Measurements from ENCODE around the gene ATP13A1.
"Not testable (repeated sequence)": the region's sequence is repeated elsewhere in the genome, so short reads cannot be mapped to it uniquely, and the experiment has no call there.

The ATP13A1 gene

GRCh38 chr19:19691683-19692082 lies 28.2 kb upstream of the ATP13A1 start:
- no peak overlapping the region for H3K4me3 ChIP-seq (ENCODE audit: low read depth, low read length)
- WGBS (ENCODE audit: extremely low coverage, insufficient coverage, insufficient read length) = no CpG with 5 or more reads among the region's 10 CpGs
- H3K27ac ChIP-seq (ENCODE audit: low read depth, low read length) = no peak overlapping the region

GRCh38 chr19:19689023-19689422 lies 25.5 kb upstream of the ATP13A1 start:
- not testable (repeated sequence) for H3K9ac ChIP-seq (ENCODE audit: low read length); H2AFZ ChIP-seq (ENCODE audit: insufficient read depth, low read length, poor library complexity); H3K36me3 ChIP-seq (ENCODE audit: control insufficient read depth in 1 of 2, insufficient read depth in 2 of 2, low read length in 2 of 2); H3K4ac ChIP-seq (ENCODE audit: low read depth, low read length); H3K79me1 ChIP-seq (ENCODE audit: low read length); H3K27ac ChIP-seq (ENCODE audit: low read depth, low read length); H2BK5ac ChIP-seq (ENCODE audit: low read depth, low read length, poor library complexity); H2BK120ac ChIP-seq (ENCODE audit: insufficient read depth, low read length, poor library complexity); H3K18ac ChIP-seq (ENCODE audit: low read length); H3K23ac ChIP-seq (ENCODE audit: low read length); H2AK5ac ChIP-seq (ENCODE audit: low read length); H3K4me3 ChIP-seq (ENCODE audit: low read depth, low read length); H3K79me2 ChIP-seq (ENCODE audit: control insufficient read depth, insufficient read depth, low read length, poor library complexity); H4K12ac ChIP-seq (ENCODE audit: low read depth, low read length); H3K4me2 ChIP-seq (ENCODE audit: low read length); DNase-seq; H3K14ac ChIP-seq (ENCODE audit: low read length); H4K8ac ChIP-seq (ENCODE audit: low read depth, low read length); H4K91ac ChIP-seq (ENCODE audit: low read depth, low read length); H3K27me3 ChIP-seq (ENCODE audit: insufficient read depth, low read length); H2BK12ac ChIP-seq (ENCODE audit: low read length); H3K4me1 ChIP-seq (ENCODE audit: control insufficient read depth in 1 of 2, insufficient read depth in 2 of 2, low read length in 2 of 2); H3K9me3 ChIP-seq (ENCODE audit: insufficient read depth, low read depth, low read length)
- no CpG with 5 or more reads among the region's 10 CpGs for WGBS (ENCODE audit: extremely low coverage, insufficient coverage, insufficient read length)

More at GRCh38 chr19:19691683-19692082, 28.2 kb upstream of the ATP13A1 start:
- Histone ChIP-seq H3K79me2 (ENCODE audit: control insufficient read depth, insufficient read depth, low read length, poor library complexity) (no peaks in the 10 kb centered on the region), H3K36me3 (ENCODE audit: control insufficient read depth in 1 of 2, insufficient read depth in 2 of 2, low read length in 2 of 2) (no peaks in the 10 kb centered on the region), H3K18ac (ENCODE audit: low read length) (no peak overlapping the region), H2BK120ac (ENCODE audit: insufficient read depth, low read length, poor library complexity) (no peak overlapping the region), H3K9ac (ENCODE audit: low read length) (no peak overlapping the region), H4K8ac (ENCODE audit: low read depth, low read length) (no peak overlapping the region), H3K23ac (ENCODE audit: low read length) (no peak overlapping the region), H4K12ac (ENCODE audit: low read depth, low read length) (no peak overlapping the region), H3K79me1 (ENCODE audit: low read length) (no peaks in the 10 kb centered on the region), H3K4me2 (ENCODE audit: low read length) (no peak overlapping the region), H3K4ac (ENCODE audit: low read depth, low read length) (no peak overlapping the region), H2AFZ (ENCODE audit: insufficient read depth, low read length, poor library complexity) (no peak overlapping the region), H3K14ac (ENCODE audit: low read length) (no peak overlapping the region), H3K27me3 (ENCODE audit: insufficient read depth, low read length) (no peaks in the 10 kb centered on the region), H3K4me1 (ENCODE audit: control insufficient read depth in 1 of 2, insufficient read depth in 2 of 2, low read length in 2 of 2) (no peaks in the 10 kb centered on the region), H3K9me3 (ENCODE audit: insufficient read depth, low read depth, low read length) (no peaks in the 10 kb centered on the region), H2BK5ac (ENCODE audit: low read depth, low read length, poor library complexity) (no peak overlapping the region), H4K91ac (ENCODE audit: low read depth, low read length) (no peak overlapping the region), H2BK12ac (ENCODE audit: low read length) (no peak overlapping the region), H2AK5ac (ENCODE audit: low read length) (no peak overlapping the region)
- no peak for DNase-seq

DNA sequence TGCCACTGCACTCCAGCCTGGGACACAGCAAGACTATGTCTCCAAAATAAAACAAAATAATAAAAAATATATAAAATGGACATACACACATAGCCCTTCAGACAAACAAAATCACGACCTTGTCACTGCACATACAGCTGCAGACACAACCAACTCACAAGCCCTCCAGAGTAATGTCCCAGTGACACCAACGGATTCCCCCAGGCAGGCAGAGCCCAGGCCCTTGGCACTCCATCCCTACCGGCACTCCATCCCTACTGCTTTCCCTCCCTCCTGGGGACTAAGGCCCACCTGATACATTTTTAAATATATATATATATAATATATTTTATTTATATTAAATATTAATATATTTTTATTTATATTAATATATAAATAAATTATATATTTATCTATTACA lies 23.6 kb upstream of the ATP13A1 start:
- H2BK12ac ChIP-seq (ENCODE audit: low read length) = no peak overlapping the region
- H3K4me2 ChIP-seq (ENCODE audit: low read length) = no peak overlapping the region
- H3K4ac ChIP-seq (ENCODE audit: low read depth, low read length) = no peak overlapping the region
- H3K27me3 ChIP-seq (ENCODE audit: insufficient read depth, low read length) = no peaks in the 10 kb centered on the region
- H4K91ac ChIP-seq (ENCODE audit: low read depth, low read length) = no peak overlapping the region
- H3K9ac ChIP-seq (ENCODE audit: low read length) = no peak overlapping the region
- whole genome bisulfite sequencing (ENCODE audit: extremely low coverage, insufficient coverage, insufficient read length) = no CpG with 5 or more reads among the region's 3 CpGs
- H2AK5ac ChIP-seq (ENCODE audit: low read length) = no peak overlapping the region
- H4K8ac ChIP-seq (ENCODE audit: low read depth, low read length) = no peak overlapping the region
- no peaks in the 10 kb centered on the region for H3K4me1 ChIP-seq (ENCODE audit: control insufficient read depth in 1 of 2, insufficient read depth in 2 of 2, low read length in 2 of 2)
- no peak overlapping the region for H3K4me3 ChIP-seq (ENCODE audit: low read depth, low read length)
- H3K14ac ChIP-seq (ENCODE audit: low read length) = no peak overlapping the region
- DNase-seq = no peak
- no peaks in the 10 kb centered on the region for H3K36me3 ChIP-seq (ENCODE audit: control insufficient read depth in 1 of 2, insufficient read depth in 2 of 2, low read length in 2 of 2)
- H3K27ac ChIP-seq (ENCODE audit: low read depth, low read length) = no peak overlapping the region
- no peaks in the 10 kb centered on the region for H3K9me3 ChIP-seq (ENCODE audit: insufficient read depth, low read depth, low read length)
- H3K23ac ChIP-seq (ENCODE audit: low read length) = no peak overlapping the region
- no peaks in the 10 kb centered on the region for H3K79me1 ChIP-seq (ENCODE audit: low read length)
- no peak overlapping the region for H2BK5ac ChIP-seq (ENCODE audit: low read depth, low read length, poor library complexity)
- H4K12ac ChIP-seq (ENCODE audit: low read depth, low read length) = no peak overlapping the region
- no peak overlapping the region for H3K18ac ChIP-seq (ENCODE audit: low read length)
- H3K79me2 ChIP-seq (ENCODE audit: control insufficient read depth, insufficient read depth, low read length, poor library complexity) = no peaks in the 10 kb centered on the region
- no peak overlapping the region for H2BK120ac ChIP-seq (ENCODE audit: insufficient read depth, low read length, poor library complexity)
- H2AFZ ChIP-seq (ENCODE audit: insufficient read depth, low read length, poor library complexity) = no peak overlapping the region

DNA sequence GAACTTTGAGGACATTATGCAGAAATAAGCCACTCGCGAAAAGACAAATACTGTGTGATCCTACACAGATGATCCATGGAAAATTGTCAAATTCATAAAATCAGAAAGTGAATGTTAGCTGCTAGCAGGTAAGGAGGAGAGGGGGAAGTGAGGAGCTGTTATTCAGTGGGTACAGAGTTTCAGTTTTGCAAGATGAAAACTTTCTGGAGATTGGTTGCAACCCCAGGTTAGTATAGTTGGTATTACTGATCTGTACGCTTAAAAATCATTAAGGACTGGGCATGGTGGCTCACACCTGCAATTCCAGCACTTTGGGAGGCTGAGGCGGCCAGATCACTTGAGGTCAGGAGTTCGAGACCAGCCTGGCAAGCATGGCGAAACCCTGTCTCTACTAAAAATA lies 23.1 kb upstream of the ATP13A1 start:
- no peaks in the 10 kb centered on the region for H3K27me3 ChIP-seq (ENCODE audit: insufficient read depth, low read length)
- no peak overlapping the region for H2AK5ac ChIP-seq (ENCODE audit: low read length)
- H4K8ac ChIP-seq (ENCODE audit: low read depth, low read length) = no peak overlapping the region
- H2BK120ac ChIP-seq (ENCODE audit: insufficient read depth, low read length, poor library complexity) = no peak overlapping the region
- no peak overlapping the region for H3K4ac ChIP-seq (ENCODE audit: low read depth, low read length)
- no peak overlapping the region for H3K23ac ChIP-seq (ENCODE audit: low read length)
- no peak for DNase-seq
- no peaks in the 10 kb centered on the region for H3K79me1 ChIP-seq (ENCODE audit: low read length)
- H3K79me2 ChIP-seq (ENCODE audit: control insufficient read depth, insufficient read depth, low read length, poor library complexity) = no peaks in the 10 kb centered on the region
- no peak overlapping the region for H4K12ac ChIP-seq (ENCODE audit: low read depth, low read length)
- no CpG with 5 or more reads among the region's 6 CpGs for WGBS (ENCODE audit: extremely low coverage, insufficient coverage, insufficient read length)
- no peak overlapping the region for H2AFZ ChIP-seq (ENCODE audit: insufficient read depth, low read length, poor library complexity)
- no peak overlapping the region for H3K9ac ChIP-seq (ENCODE audit: low read length)
- no peak overlapping the region for H3K4me3 ChIP-seq (ENCODE audit: low read depth, low read length)
- peaks cover 0 to 2% of the 10 kb centered on the region in 2 experiments for H3K36me3 ChIP-seq (ENCODE audit: control insufficient read depth in 1 of 2, insufficient read depth in 2 of 2, low read length in 2 of 2)
- no peak overlapping the region for H4K91ac ChIP-seq (ENCODE audit: low read depth, low read length)
- H3K4me2 ChIP-seq (ENCODE audit: low read length) = no peak overlapping the region
- no peaks in the 10 kb centered on the region for H3K4me1 ChIP-seq (ENCODE audit: control insufficient read depth in 1 of 2, insufficient read depth in 2 of 2, low read length in 2 of 2)
- H3K18ac ChIP-seq (ENCODE audit: low read length) = no peak overlapping the region
- no peak overlapping the region for H3K27ac ChIP-seq (ENCODE audit: low read depth, low read length)
- H2BK12ac ChIP-seq (ENCODE audit: low read length) = no peak overlapping the region
- no peak overlapping the region for H3K14ac ChIP-seq (ENCODE audit: low read length)
- H2BK5ac ChIP-seq (ENCODE audit: low read depth, low read length, poor library complexity) = no peak overlapping the region
- no peaks in the 10 kb centered on the region for H3K9me3 ChIP-seq (ENCODE audit: insufficient read depth, low read depth, low read length)
